GM12891 (cell line): ENCODE data around the gene CARD6.

Experiments
- POLR2A ChIP-seq: IDR thresholded peaks from 2 replicates; pipeline ENCODE4 v1.6.1; 2011; ENCODE audit warnings: low read depth, low read length, control low read depth
- POLR2AphosphoS5 ChIP-seq: IDR thresholded peaks from 2 replicates; pipeline ENCODE4 v1.6.1; 2011; ENCODE audit warnings: low read depth, low read length, control low read depth

- no peak for TF ChIP-seq POLR2A
- TF ChIP-seq POLR2AphosphoS5: no peak
Observed at GRCh38 chr5:40879163-40879942, 38.2 kb downstream of the CARD6 start.
